Stimulated activated CD4-positive, alpha-beta T cell treated with anti-CD3 and anti-CD28 coated beads, Interleukin-15, amount 100 ng/mL, for 24 hours (primary cell): ENCODE results near the gene PRR29.
"Not testable (repeated sequence)": the region's sequence is repeated elsewhere in the genome, so short reads cannot be mapped to it uniquely, and the experiment has no call there.

ENCODE experiments used
- DNase-seq: peaks from one replicate; pipeline ENCODE4 v3.0.0-alpha.2; 2020

Gene PRR29

GRCh38 chr17:63975541-63976092, 22.5 kb upstream of the PRR29 start:
- DNase-seq: no peak

GRCh38 chr17:63976702-63977101, 21.4 kb upstream of the PRR29 start:
- DNase-seq: no peak

- DNase-seq: no peak
Measured at GRCh38 chr17:63978272-63979200, 19.6 kb upstream of the PRR29 start.

GRCh38 chr17:63982641-63983040, 15.5 kb upstream of the PRR29 start:
- DNase-seq: not testable (repeated sequence)

- no peak for DNase-seq
Measured at GRCh38 chr17:63983320-63983719, 14.8 kb upstream of the PRR29 start.

GRCh38 chr17:63984236-63984635, 13.9 kb upstream of the PRR29 start:
- DNase-seq: no peak

- peak; percentile 66 for DNase-seq
Measured at GRCh38 chr17:63984651-63985386, 13.3 kb upstream of the PRR29 start.

- no peak for DNase-seq
Measured at GRCh38 chr17:63985387-63986140, 12.6 kb upstream of the PRR29 start.

- DNase-seq: no peak
Measured at GRCh38 chr17:63986821-63987220, 11.3 kb upstream of the PRR29 start.

GRCh38 chr17:63987221-63988126, 10.7 kb upstream of the PRR29 start:
- no peak for DNase-seq

GRCh38 chr17:63988127-63988478, 10.0 kb upstream of the PRR29 start:
- no peak for DNase-seq

- DNase-seq: no peak
Measured at GRCh38 chr17:63988741-63989621, 9.2 kb upstream of the PRR29 start.

GRCh38 chr17:63989622-63990345, 8.4 kb upstream of the PRR29 start:
- no peak for DNase-seq

GRCh38 chr17:63991611-63992010, 6.5 kb upstream of the PRR29 start:
- DNase-seq: no peak

- DNase-seq: no peak
Measured at GRCh38 chr17:63993368-63993985, 4.7 kb upstream of the PRR29 start.

GRCh38 chr17:63995626-63996025, 2.5 kb upstream of the PRR29 start:
- DNase-seq: no peak

- DNase-seq: no peak
Measured at GRCh38 chr17:63996430-63997182, 1.5 kb upstream of the PRR29 start.

GRCh38 chr17:63997341-63998048, 656 bp upstream of the PRR29 start:
- DNase-seq: no peak
